ENCODE measurements around the gene OSTM1.
"Not testable (repeated sequence)": the region's sequence is repeated elsewhere in the genome, so short reads cannot be mapped to it uniquely, and the experiment has no call there.

OSTM1 gene

GRCh38 chr6:108020472-108021116 lies 53.9 kb downstream of the OSTM1 start:
- no peak for DNase-seq (ENCODE audit: low read depth)

- not testable (repeated sequence) for DNase-seq (ENCODE audit: low read depth)
Observed at GRCh38 chr6:108016283-108016682, 58.3 kb downstream of the OSTM1 start.

- DNase-seq (ENCODE audit: low read depth) = no peak
Observed at GRCh38 chr6:108013787-108014439, 60.6 kb downstream of the OSTM1 start.

GRCh38 chr6:108009894-108010293 lies 64.6 kb downstream of the OSTM1 start:
- no peak for DNase-seq (ENCODE audit: low read depth)

- DNase-seq (ENCODE audit: low read depth) = not testable (repeated sequence)
Observed at GRCh38 chr6:108009258-108009657, 65.3 kb downstream of the OSTM1 start.

- DNase-seq (ENCODE audit: low read depth) = no peak
Observed at GRCh38 chr6:108008363-108008762, 66.2 kb downstream of the OSTM1 start.

- DNase-seq (ENCODE audit: low read depth) = no peak
Observed at GRCh38 chr6:108005961-108006360, 68.6 kb downstream of the OSTM1 start.

GRCh38 chr6:108004861-108005260 lies 69.7 kb downstream of the OSTM1 start:
- no peak for DNase-seq (ENCODE audit: low read depth)

- no peak for DNase-seq (ENCODE audit: low read depth)
Observed at GRCh38 chr6:108002365-108003221, 71.9 kb downstream of the OSTM1 start.

GRCh38 chr6:108001696-108002231 lies 72.8 kb downstream of the OSTM1 start:
- no peak for DNase-seq (ENCODE audit: low read depth)

- DNase-seq (ENCODE audit: low read depth) = not testable (repeated sequence)
Observed at GRCh38 chr6:108000259-108000658, 74.3 kb downstream of the OSTM1 start.

- no peak for DNase-seq (ENCODE audit: low read depth)
Observed at GRCh38 chr6:107999341-107999740, 75.2 kb downstream of the OSTM1 start.

GRCh38 chr6:107991772-107992550 lies 82.6 kb downstream of the OSTM1 start:
- DNase-seq (ENCODE audit: low read depth) = no peak
